ENCODE measurements around the gene BCAS1. TPM values are rescaled to one million over a fixed set of nuclear protein-coding genes. Genes with fewer than 3 reads are reported as not detected.

Gene BCAS1
- total RNA-seq, 1 donor from 2014 or later = 0.32 TPM

GRCh38 chr20:54115172-54115854 lies 44.9 kb upstream of the BCAS1 start:
- Mint-ChIP-seq H3K36me3 (ENCODE audit: unreplicated experiment) (peaks cover 6% of the 10 kb centered on the region), H3K9me3 (ENCODE audit: unreplicated experiment) (no peaks in the 10 kb centered on the region), H3K27ac (ENCODE audit: unreplicated experiment) (no peak overlapping the region), H3K4me1 (ENCODE audit: low read depth, unreplicated experiment) (no peaks in the 10 kb centered on the region), H3K4me3 (ENCODE audit: unreplicated experiment) (no peak overlapping the region), H3K27me3 (ENCODE audit: unreplicated experiment) (peaks cover 5% of the 10 kb centered on the region)
- TF ChIP-seq CTCF (IDR thresholded peaks at IDR 0.05; ENCODE audit: partially characterized antibody, unreplicated experiment) = no peak
- no peak for DNase-seq

- Mint-ChIP-seq H3K27ac (ENCODE audit: unreplicated experiment) (no peak overlapping the region), H3K27me3 (ENCODE audit: unreplicated experiment) (peaks cover 5% of the 10 kb centered on the region), H3K36me3 (ENCODE audit: unreplicated experiment) (peaks cover 6% of the 10 kb centered on the region), H3K4me3 (ENCODE audit: unreplicated experiment) (no peak overlapping the region), H3K9me3 (ENCODE audit: unreplicated experiment) (peaks cover 2% of the 10 kb centered on the region), H3K4me1 (ENCODE audit: low read depth, unreplicated experiment) (no peaks in the 10 kb centered on the region)
- no peak for DNase-seq
- TF ChIP-seq CTCF (IDR thresholded peaks at IDR 0.05; ENCODE audit: partially characterized antibody, unreplicated experiment) = no peak
These were observed 43.7 kb upstream of the BCAS1 start for GRCh38 chr20:54114109-54114508.

GRCh38 chr20:54113566-54113965 lies 43.2 kb upstream of the BCAS1 start:
- Mint-ChIP-seq H3K27ac (ENCODE audit: unreplicated experiment) (no peak overlapping the region), H3K27me3 (ENCODE audit: unreplicated experiment) (peaks cover 5% of the 10 kb centered on the region), H3K9me3 (ENCODE audit: unreplicated experiment) (peaks cover 2% of the 10 kb centered on the region), H3K4me1 (ENCODE audit: low read depth, unreplicated experiment) (no peaks in the 10 kb centered on the region), H3K4me3 (ENCODE audit: unreplicated experiment) (no peak overlapping the region), H3K36me3 (ENCODE audit: unreplicated experiment) (peaks cover 6% of the 10 kb centered on the region)
- TF ChIP-seq CTCF (IDR thresholded peaks at IDR 0.05; ENCODE audit: partially characterized antibody, unreplicated experiment) = no peak
- no peak for DNase-seq

- DNase-seq = no peak
- TF ChIP-seq CTCF (IDR thresholded peaks at IDR 0.05; ENCODE audit: partially characterized antibody, unreplicated experiment) = no peak
- H3K27ac Mint-ChIP-seq (ENCODE audit: unreplicated experiment) = no peak overlapping the region
- H3K4me1 Mint-ChIP-seq (ENCODE audit: low read depth, unreplicated experiment) = no peaks in the 10 kb centered on the region
- no peak overlapping the region for H3K4me3 Mint-ChIP-seq (ENCODE audit: unreplicated experiment)
- H3K9me3 Mint-ChIP-seq (ENCODE audit: unreplicated experiment) = peaks cover 2% of the 10 kb centered on the region
- peaks cover 6% of the 10 kb centered on the region for H3K36me3 Mint-ChIP-seq (ENCODE audit: unreplicated experiment)
- peaks cover 5% of the 10 kb centered on the region for H3K27me3 Mint-ChIP-seq (ENCODE audit: unreplicated experiment)
These were observed 42.0 kb upstream of the BCAS1 start for GRCh38 chr20:54112221-54112884.

- H3K27ac Mint-ChIP-seq (ENCODE audit: unreplicated experiment) = no peak overlapping the region
- H3K9me3 Mint-ChIP-seq (ENCODE audit: unreplicated experiment) = peaks cover 2% of the 10 kb centered on the region
- DNase-seq = no peak
- peaks cover 5% of the 10 kb centered on the region for H3K27me3 Mint-ChIP-seq (ENCODE audit: unreplicated experiment)
- no peaks in the 10 kb centered on the region for H3K4me1 Mint-ChIP-seq (ENCODE audit: low read depth, unreplicated experiment)
- H3K4me3 Mint-ChIP-seq (ENCODE audit: unreplicated experiment) = no peak overlapping the region
- TF ChIP-seq CTCF (IDR thresholded peaks at IDR 0.05; ENCODE audit: partially characterized antibody, unreplicated experiment) = no peak
- peaks cover 6% of the 10 kb centered on the region for H3K36me3 Mint-ChIP-seq (ENCODE audit: unreplicated experiment)
These were observed 41.1 kb upstream of the BCAS1 start for GRCh38 chr20:54111460-54111859.

Data from glutamatergic neuron (in vitro differentiated cells).